HG02798 (cell line): ENCODE measurements around the gene ADAMTSL2.

ENCODE experiments used
- ATAC-seq: cut with Tn5 transposase; IDR thresholded peaks from one replicate; pipeline ENCODE4 v1.9.1; 2021; ENCODE audit warnings: mild to moderate bottlenecking; ENCODE audit not compliant: unreplicated experiment, poor library complexity

The ADAMTSL2 gene

GRCh38 chr9:133583111-133583510 lies 48.6 kb downstream of the ADAMTSL2 start:
- ATAC-seq: no peak

- no peak for ATAC-seq
These were observed 49.1 kb downstream of the ADAMTSL2 start for GRCh38 chr9:133583586-133583985.

GRCh38 chr9:133584167-133584558 lies 49.7 kb downstream of the ADAMTSL2 start:
- no peak for ATAC-seq

GRCh38 chr9:133584559-133585476 lies 50.3 kb downstream of the ADAMTSL2 start:
- no peak for ATAC-seq

- ATAC-seq: no peak
These were observed 51.2 kb downstream of the ADAMTSL2 start for GRCh38 chr9:133585481-133586351.

- no peak for ATAC-seq
These were observed 52.5 kb downstream of the ADAMTSL2 start for GRCh38 chr9:133587051-133587450.

GRCh38 chr9:133587466-133587865 lies 53.0 kb downstream of the ADAMTSL2 start:
- no peak for ATAC-seq

GRCh38 chr9:133589454-133590227 lies 55.1 kb downstream of the ADAMTSL2 start:
- no peak for ATAC-seq

- ATAC-seq: no peak
These were observed 55.8 kb downstream of the ADAMTSL2 start for GRCh38 chr9:133590231-133590855.

- ATAC-seq: no peak
These were observed 56.8 kb downstream of the ADAMTSL2 start for GRCh38 chr9:133591116-133591910.

- ATAC-seq: no peak
These were observed 57.5 kb downstream of the ADAMTSL2 start for GRCh38 chr9:133591985-133592384.

GRCh38 chr9:133592731-133593409 lies 58.4 kb downstream of the ADAMTSL2 start:
- ATAC-seq: no peak

GRCh38 chr9:133593587-133594253 lies 59.2 kb downstream of the ADAMTSL2 start:
- ATAC-seq: no peak

GRCh38 chr9:133594310-133594709 lies 59.8 kb downstream of the ADAMTSL2 start:
- ATAC-seq: no peak

- ATAC-seq: no peak
These were observed 61.4 kb downstream of the ADAMTSL2 start for GRCh38 chr9:133595910-133596309.

- ATAC-seq: no peak
These were observed 62.9 kb downstream of the ADAMTSL2 start for GRCh38 chr9:133597316-133597957.

- no peak for ATAC-seq
These were observed 64.5 kb downstream of the ADAMTSL2 start for GRCh38 chr9:133598978-133599377.
